IMR-90 (cell line): ENCODE data around the gene R3HDML. TPM values are rescaled to one million over a fixed set of nuclear protein-coding genes. Genes with fewer than 3 reads are reported as not detected.

ENCODE experiments used
- ATAC-seq: fragments of 200-7000 bp; cut with Tn5 transposase; 2 replicates; pipeline ENCODE4 v1.9.1; 2020; ENCODE audit warnings: low read depth, mild to moderate bottlenecking, moderate library complexity
- BruUV-seq: library from RNA; stranded (reverse); fragments of 400-500 nt; replicated peaks from 2 replicates; lab custom pipeline; 2021; lab: Mats Ljungman, UMichigan
- CTCF ChIA-PET: fragments of 300-600 bp; formaldehyde crosslinking; extraction: SDS; loops from one replicate; lab custom pipeline; 2021; ENCODE audit warnings: antibody characterized with exemption; lab: Yijun Ruan, JAX
- POLR2A ChIA-PET: fragments of 300-600 bp; sonication (Branson Sonifier 250); formaldehyde crosslinking; loops from one replicate; lab custom pipeline; 2022; ENCODE audit warnings: antibody characterized with exemption; ENCODE audit not compliant: unreplicated experiment; lab: Charles Lee
- DNase-seq: peaks from one replicate; pipeline ENCODE4 v3.0.0; 2013
- H2AFZ ChIP-seq: replicated peaks from 2 replicates; pipeline ENCODE3; 2013; ENCODE audit warnings: low read length, mild to moderate bottlenecking; ENCODE audit not compliant: poor library complexity
- H2AK5ac ChIP-seq: 2 replicates; pipeline ENCODE4 v1.6.1; 2013; ENCODE audit warnings: low read depth, low read length, inconsistent platforms
- H2AK9ac ChIP-seq: replicated peaks from 2 replicates; pipeline ENCODE3; 2013; ENCODE audit warnings: mild to moderate bottlenecking, low read depth, low read length, moderate library complexity; ENCODE audit not compliant: poor library complexity
- H2BK120ac ChIP-seq: 2 replicates; pipeline ENCODE4 v1.6.1; 2013; ENCODE audit warnings: low read depth, low read length, inconsistent platforms
- H2BK15ac ChIP-seq: 3 replicates; pipeline ENCODE4 v1.6.1; 2013; ENCODE audit warnings: low read depth, low read length, inconsistent platforms
- H2BK20ac ChIP-seq: 2 replicates; pipeline ENCODE4 v1.6.1; 2013; ENCODE audit warnings: low read depth, mild to moderate bottlenecking, inconsistent platforms, low read length, moderate library complexity
- H2BK5ac ChIP-seq: 2 replicates; pipeline ENCODE4 v1.6.1; 2013; ENCODE audit warnings: mild to moderate bottlenecking, low read depth, low read length, inconsistent platforms; ENCODE audit not compliant: poor library complexity, severe bottlenecking
- H3K14ac ChIP-seq: replicated peaks from 2 replicates; pipeline ENCODE4 v1.6.1; 2013; ENCODE audit warnings: low read depth, low read length, inconsistent platforms
- H3K18ac ChIP-seq: 2 replicates; pipeline ENCODE4 v1.6.1; 2013; ENCODE audit warnings: low read depth, low read length, control low read depth
- H3K23ac ChIP-seq: 2 replicates; pipeline ENCODE4 v1.6.1; 2013; ENCODE audit warnings: low read depth, low read length, inconsistent platforms
- H3K27ac ChIP-seq: 2 replicates; pipeline ENCODE4 v1.5.1; 2013; ENCODE audit warnings: mild to moderate bottlenecking, control low read depth, low read length; ENCODE audit not compliant: insufficient read depth
- H3K27me3 ChIP-seq: 2 replicates; pipeline ENCODE4 v1.6.1; 2013; ENCODE audit warnings: low read length; ENCODE audit not compliant: control insufficient read depth, insufficient read depth
- H3K36me3 ChIP-seq: 2 replicates; pipeline ENCODE4 v1.6.1; 2013; ENCODE audit warnings: low read length, mixed read lengths; ENCODE audit not compliant: control insufficient read depth, insufficient read depth
- H3K4ac ChIP-seq: 2 replicates; pipeline ENCODE4 v1.6.1; 2013; ENCODE audit warnings: low read depth, low read length, inconsistent platforms
- H3K4me1 ChIP-seq: 2 replicates; pipeline ENCODE4 v1.6.1; 2013; ENCODE audit warnings: low read length, mixed read lengths; ENCODE audit not compliant: control insufficient read depth, insufficient read depth
- H3K4me2 ChIP-seq: 2 replicates; pipeline ENCODE4 v1.6.1; 2013; ENCODE audit warnings: low read depth, mild to moderate bottlenecking, control low read depth, low read length, moderate library complexity
- H3K4me3 ChIP-seq: 2 replicates; pipeline ENCODE4 v1.5.1; 2013; ENCODE audit warnings: low read depth, mild to moderate bottlenecking, control low read depth, low read length, moderate library complexity; ENCODE audit not compliant: insufficient read depth
- H3K56ac ChIP-seq: 2 replicates; pipeline ENCODE4 v1.6.1; 2013; ENCODE audit warnings: low read length, inconsistent platforms; ENCODE audit not compliant: insufficient read depth; ENCODE audit errors: extremely low read depth
- H3K79me1 ChIP-seq, 2 experiments: 2 replicates each; pipeline ENCODE4 v1.6.1; 2013; ENCODE audit warnings: low read length in 2 of 2, inconsistent platforms in 1 of 2, low read depth in 1 of 2
- H3K9ac ChIP-seq: 2 replicates; pipeline ENCODE4 v1.6.1; 2013; ENCODE audit warnings: low read depth, low read length, control low read depth
- H3K9me1 ChIP-seq: 2 replicates; pipeline ENCODE4 v1.6.1; 2013; ENCODE audit warnings: low read length, inconsistent platforms; ENCODE audit not compliant: insufficient read depth
- H3K9me3 ChIP-seq: 2 replicates; pipeline ENCODE4 v1.6.1; 2013; ENCODE audit warnings: low read length; ENCODE audit not compliant: control insufficient read depth, insufficient read depth
- H4K20me1 ChIP-seq: 2 replicates; pipeline ENCODE4 v1.6.1; 2013; ENCODE audit warnings: low read length, inconsistent platforms; ENCODE audit not compliant: insufficient read depth
- H4K5ac ChIP-seq: 2 replicates; pipeline ENCODE4 v1.6.1; 2013; ENCODE audit warnings: mild to moderate bottlenecking, low read depth, low read length, control low read depth
- H4K8ac ChIP-seq, 2 experiments: 2 replicates each; pipeline ENCODE4 v1.6.1; 2013; ENCODE audit warnings: low read depth in 2 of 2, low read length in 2 of 2, control low read depth in 1 of 2, inconsistent platforms in 1 of 2
- H4K91ac ChIP-seq: 2 replicates; pipeline ENCODE4 v1.6.1; 2013; ENCODE audit warnings: low read depth, low read length, inconsistent platforms; ENCODE audit not compliant: insufficient read depth
- BHLHE40 ChIP-seq: fragments of 150-350 bp; IDR thresholded peaks from 2 replicates; pipeline ENCODE4 v1.6.1; 2016; ENCODE audit warnings: mild to moderate bottlenecking, low read depth, low read length
- CEBPB ChIP-seq: IDR thresholded peaks from 2 replicates; pipeline ENCODE4 v1.6.1; 2012; ENCODE audit warnings: low read depth, low read length, improper control_type of control experiment
- CHD1 ChIP-seq: IDR thresholded peaks from 2 replicates; pipeline ENCODE4 v1.6.1; 2012; ENCODE audit warnings: low read depth, low read length, improper control_type of control experiment
- CTCF ChIP-seq: conservative IDR thresholded peaks from 2 replicates; pipeline ENCODE4 v1.5.1; 2012; ENCODE audit warnings: mild to moderate bottlenecking, low read depth, low read length, improper control_type of control experiment
- ELK1 ChIP-seq: fragments of 150-350 bp; IDR thresholded peaks from 2 replicates; pipeline ENCODE4 v1.6.1; 2016; ENCODE audit warnings: low read depth, mild to moderate bottlenecking, low read length, moderate library complexity, borderline replicate concordance
- FOS ChIP-seq: fragments of 150-350 bp; IDR thresholded peaks from 2 replicates; pipeline ENCODE4 v1.6.1; 2016; ENCODE audit warnings: low read depth, low read length
- MAFK ChIP-seq: IDR thresholded peaks from 2 replicates; pipeline ENCODE4 v1.6.1; 2012; ENCODE audit warnings: low read depth, low read length, improper control_type of control experiment
- MXI1 ChIP-seq: IDR thresholded peaks from 2 replicates; pipeline ENCODE4 v1.6.1; 2012; ENCODE audit warnings: low read depth, mild to moderate bottlenecking, low read length, moderate library complexity, borderline replicate concordance
- NFE2L2 ChIP-seq: fragments of 150-350 bp; IDR thresholded peaks from 2 replicates; pipeline ENCODE4 v1.6.1; 2016; ENCODE audit warnings: low read depth, mild to moderate bottlenecking, low read length
- POLR2A ChIP-seq: IDR thresholded peaks from 2 replicates; pipeline ENCODE4 v1.6.1; 2012; ENCODE audit warnings: mild to moderate bottlenecking, low read depth, low read length
- RAD21 ChIP-seq: IDR thresholded peaks from 2 replicates; pipeline ENCODE4 v1.6.1; 2012; ENCODE audit warnings: low read length, improper control_type of control experiment
- RCOR1 ChIP-seq: IDR thresholded peaks from 2 replicates; pipeline ENCODE4 v1.6.1; 2012; ENCODE audit warnings: mild to moderate bottlenecking, low read length, improper control_type of control experiment; ENCODE audit not compliant: insufficient replicate concordance
- SMC3 ChIP-seq: fragments of 150-350 bp; IDR thresholded peaks from 2 replicates; pipeline ENCODE4 v1.6.1; 2016; ENCODE audit warnings: low read depth, mild to moderate bottlenecking, antibody characterized with exemption, low read length, moderate library complexity
- WGBS, 2 experiments: methylation state at CpG; one replicate each; pipeline versions ENCODE4 v1.1.5 to v1.1.7; 2013; ENCODE audit warnings: missing lambda C conversion rate in 2 of 2; ENCODE audit not compliant: insufficient read length in 1 of 2; ENCODE audit errors: extremely low coverage in 2 of 2; 5-methylcytosine and 5-hydroxymethylcytosine counted together
- dilution Hi-C: fragments of 300-500 bp; cut with HindIII; formaldehyde crosslinking; loops from one replicate; pipeline ENCODE4 v1.14.3; 2018; ENCODE audit warnings: low sequenced_read_pairs; ENCODE audit not compliant: unreplicated experiment
- in situ Hi-C: fragments of 300-500 bp; cut with MboI; formaldehyde crosslinking; loops from 3 replicates; pipeline ENCODE4 v1.14.3; 2019; ENCODE audit warnings: low sequenced_read_pairs, inconsistent platforms, mixed read lengths
- intact Hi-C: fragments of 100-400 bp; cut with micrococcal nuclease; formaldehyde crosslinking; loops from 2 replicates; pipeline ENCODE4 v1.10.0; 2022
- polyA plus RNA-seq, 3 experiments: library from polyadenylated mRNA; depleted of rRNA; stranded (reverse); fragments of >200 nt; gene quantifications; 2 replicates each; pipeline ENCODE4 v1.2.3, GENCODE V29; 2012; ENCODE audit warnings: low replicate concordance in 1 of 3
- total RNA-seq: library from RNA; depleted of rRNA; stranded (reverse); fragments of >200 nt; gene quantifications from 2 replicates; pipeline ENCODE4 v1.2.3, GENCODE V29; 2012

R3HDML gene
- total and polyA plus RNA-seq, 2 of the 4 experiments (the other 2 are of a cell fraction) = not detected

DNA sequence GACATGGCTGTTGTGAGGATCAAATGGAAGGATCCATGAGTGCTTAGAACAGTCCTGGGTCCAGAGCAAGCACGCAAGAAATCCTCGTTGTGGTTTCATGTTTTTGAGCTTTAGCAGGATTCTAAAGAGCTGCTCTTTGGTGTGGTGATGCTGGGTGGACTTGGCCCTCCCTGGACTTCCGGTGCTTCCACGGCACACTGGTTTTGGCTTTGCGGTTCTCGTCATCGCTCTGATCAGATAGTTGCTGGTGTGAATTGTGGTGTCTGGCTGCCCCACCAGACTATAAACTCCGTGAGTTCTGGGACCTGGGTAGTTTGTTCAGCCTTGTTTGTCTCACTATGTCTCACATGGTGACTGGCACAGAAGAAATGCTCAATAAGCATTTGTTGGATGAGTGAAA, 21.9 kb downstream of the R3HDML start:
- ATAC-seq (no peak), DNase-seq (no peak)
- Histone ChIP-seq H4K20me1 (no peaks in the 10 kb centered on the region), H3K14ac (no peak overlapping the region), H2AK9ac (no peak overlapping the region), H3K4me2 (no peak overlapping the region), H3K27me3 (peaks cover 28% of the 10 kb centered on the region), H3K79me1 (no peaks in the 10 kb centered on the region), H3K9me3 (no peaks in the 10 kb centered on the region), H2BK15ac (no peak overlapping the region), H3K9me1 (no peaks in the 10 kb centered on the region), H2BK5ac (no peak overlapping the region), H4K5ac (no peak overlapping the region), H3K56ac (no peak overlapping the region), H3K23ac (no peak overlapping the region), H2BK120ac (no peak overlapping the region), H3K27ac (no peak overlapping the region), H4K91ac (no peak overlapping the region), H3K4me1 (no peaks in the 10 kb centered on the region), H3K4me3 (no peak overlapping the region), H3K9ac (no peak overlapping the region), H4K8ac (no peak overlapping the region), H3K36me3 (no peaks in the 10 kb centered on the region), H3K18ac (no peak overlapping the region), H2AK5ac (no peak overlapping the region), H3K4ac (no peak overlapping the region), H2BK20ac (no peak overlapping the region), H2AFZ (no peak overlapping the region)
- CTCF ChIA-PET = no interaction called here
- in situ Hi-C loops (no loop called here), intact Hi-C loops (no loop called here), dilution Hi-C loops (no loop called here)
- POLR2A ChIA-PET = no interaction called here
- no TSS peak for BruUV-seq
- 80% methylated on average over 2 of the region's 8 CpGs; no CpG with 5 or more reads in 1 of the 2 experiments for WGBS, 2 experiments
- TF ChIP-seq MXI1 (no peak), CEBPB (no peak), POLR2A (no peak), NFE2L2 (no peak), ELK1 (no peak), MAFK (no peak), RCOR1 (no peak), CTCF (no peak), RAD21 (no peak), CHD1 (no peak), BHLHE40 (no peak), SMC3 (no peak), FOS (no peak)
